GM12891 (cell line): ENCODE measurements around the gene DNMT1.

ENCODE experiments used
- POLR2A ChIP-seq: IDR thresholded peaks from 2 replicates; pipeline ENCODE4 v1.6.1; 2011; ENCODE audit warnings: low read depth, low read length, control low read depth
- POLR2AphosphoS5 ChIP-seq: IDR thresholded peaks from 2 replicates; pipeline ENCODE4 v1.6.1; 2011; ENCODE audit warnings: low read depth, low read length, control low read depth
- TAF1 ChIP-seq: IDR thresholded peaks from 2 replicates; pipeline ENCODE4 v1.6.1; 2011; ENCODE audit warnings: low read depth, low read length, control low read depth

GRCh38 chr19:10184636-10185035, 10.1 kb downstream of the DNMT1 start:
- TF ChIP-seq POLR2A, result no peak
- no peak for TF ChIP-seq POLR2AphosphoS5
- TF ChIP-seq TAF1, result no peak
